ENCODE measurements around the gene FRMPD4. TPM values are rescaled to one million over a fixed set of nuclear protein-coding genes. Genes with fewer than 3 reads are reported as not detected.

The FRMPD4 gene
- total and polyA plus RNA-seq, 10 of the 15 experiments (the other 5 are each of a cell fraction or from before 2014, with no cell fraction given) = not detected

GRCh38 chrX:12315526-12315925, 177.3 kb downstream of the FRMPD4 start:
- RAD21 ChIA-PET (ENCODE audit: unreplicated experiment) = interaction anchor here (0.6 kb wide), 1 partner anchor 260 kb away, joined by 3 read pairs; no protein-coding TSS in a partner anchor
- CTCF ChIA-PET = no interaction called here
- POLR2A ChIA-PET = no interaction called here
- no peak overlapping the region for H3K9ac ChIP-seq (ENCODE audit: control insufficient read depth, insufficient read depth, low read length)
- no peak overlapping the region for H3K27ac ChIP-seq (ENCODE audit: control insufficient read depth, insufficient read depth)
- 0% methylated on average over 2 of the region's 2 CpGs for WGBS (ENCODE audit: insufficient coverage, insufficient replicate concordance, low lambda C conversion rate, missing lambda C conversion rate)
- in situ Hi-C loops (cut with MboI) (no loop called here), intact Hi-C loops (cut with micrococcal nuclease; ENCODE audit: unreplicated experiment) (no loop called here)
- SMC1A ChIA-PET (ENCODE audit: uncharacterized antibody, unreplicated experiment) = interaction anchor here (0.8 kb wide), 1 partner anchor 14 kb away, joined by 3 read pairs; no protein-coding TSS in a partner anchor
- no peaks in the 10 kb centered on the region for H3K79me2 ChIP-seq (ENCODE audit: control insufficient read depth, insufficient read depth, low read length)
- TF ChIP-seq ZNF622 (IDR thresholded peaks at IDR 0.05) = no peak
- no peak for TF ChIP-seq NR2F1 (conservative IDR thresholded peaks at IDR 0.05)
- TF ChIP-seq JUNB (IDR thresholded peaks at IDR 0.05) = no peak
- no peak for TF ChIP-seq KLF5 (IDR thresholded peaks at IDR 0.05; ENCODE audit: partially characterized antibody)
- TF ChIP-seq HDAC2 (IDR thresholded peaks at IDR 0.05) = no peak
- TF ChIP-seq CEBPB (IDR thresholded peaks at IDR 0.05; ENCODE audit: borderline replicate concordance in 1 of 2, low read depth in 2 of 2, low read length in 2 of 2) = no peak
- TF ChIP-seq CHD4 (IDR thresholded peaks at IDR 0.05) = no peak
- TF ChIP-seq NRF1 (conservative IDR thresholded peaks at IDR 0.05; ENCODE audit: low read depth, low read length) = no peak
- TF ChIP-seq MTA2 (IDR thresholded peaks at IDR 0.05; ENCODE audit: low read depth) = no peak
- TF ChIP-seq RBBP5 (conservative IDR thresholded peaks at IDR 0.05) = no peak
- no peak for TF ChIP-seq NBN (IDR thresholded peaks at IDR 0.05)
- no peak for TF ChIP-seq PAX5 (IDR thresholded peaks at IDR 0.05; ENCODE audit: borderline replicate concordance, low read depth, low read length)
- TF ChIP-seq SP1 (IDR thresholded peaks at IDR 0.05; ENCODE audit: low read depth, low read length) = no peak
- no peak for TF ChIP-seq ATF2 (IDR thresholded peaks at IDR 0.05; ENCODE audit: low read length)
- DNase-seq (ENCODE audit: low read depth, low spot score) (no peak), ATAC-seq (no peak), FAIRE-seq (no peak)
- H3K9me3 ChIP-seq (replicated peaks; ENCODE audit: control insufficient read depth, insufficient read depth, low read length) = no peaks in the 10 kb centered on the region
- no peaks in the 10 kb centered on the region for H3K36me3 ChIP-seq (ENCODE audit: control insufficient read depth in 2 of 2, insufficient read depth in 2 of 2, low read length in 1 of 2)
- H3K4me3 ChIP-seq = no peak overlapping the region
- H4K20me1 ChIP-seq (ENCODE audit: control insufficient read depth, insufficient read depth) = no peaks in the 10 kb centered on the region
- H2AFZ ChIP-seq (ENCODE audit: control insufficient read depth, low read depth, low read length) = no peak overlapping the region
- no peaks in the 10 kb centered on the region for H3K27me3 ChIP-seq (replicated peaks in 1 of 2; ENCODE audit: control insufficient read depth in 2 of 2, insufficient read depth in 2 of 2, low read length in 1 of 2)
- no TSS peak for BruUV-seq (replicated peaks)
- H3K4me2 ChIP-seq (ENCODE audit: control insufficient read depth, insufficient read depth) = no peak overlapping the region
- no peaks in the 10 kb centered on the region for H3K4me1 ChIP-seq (ENCODE audit: control insufficient read depth, insufficient read depth, low read length)

All from GM12878 (cell line).